Measurements from ENCODE around the gene PECR. TPM values are rescaled to one million over a fixed set of nuclear protein-coding genes. Genes with fewer than 3 reads are reported as not detected.

The PECR gene
- total RNA-seq, 1 experiment from 2014 or later, result 13.9 TPM

DNA sequence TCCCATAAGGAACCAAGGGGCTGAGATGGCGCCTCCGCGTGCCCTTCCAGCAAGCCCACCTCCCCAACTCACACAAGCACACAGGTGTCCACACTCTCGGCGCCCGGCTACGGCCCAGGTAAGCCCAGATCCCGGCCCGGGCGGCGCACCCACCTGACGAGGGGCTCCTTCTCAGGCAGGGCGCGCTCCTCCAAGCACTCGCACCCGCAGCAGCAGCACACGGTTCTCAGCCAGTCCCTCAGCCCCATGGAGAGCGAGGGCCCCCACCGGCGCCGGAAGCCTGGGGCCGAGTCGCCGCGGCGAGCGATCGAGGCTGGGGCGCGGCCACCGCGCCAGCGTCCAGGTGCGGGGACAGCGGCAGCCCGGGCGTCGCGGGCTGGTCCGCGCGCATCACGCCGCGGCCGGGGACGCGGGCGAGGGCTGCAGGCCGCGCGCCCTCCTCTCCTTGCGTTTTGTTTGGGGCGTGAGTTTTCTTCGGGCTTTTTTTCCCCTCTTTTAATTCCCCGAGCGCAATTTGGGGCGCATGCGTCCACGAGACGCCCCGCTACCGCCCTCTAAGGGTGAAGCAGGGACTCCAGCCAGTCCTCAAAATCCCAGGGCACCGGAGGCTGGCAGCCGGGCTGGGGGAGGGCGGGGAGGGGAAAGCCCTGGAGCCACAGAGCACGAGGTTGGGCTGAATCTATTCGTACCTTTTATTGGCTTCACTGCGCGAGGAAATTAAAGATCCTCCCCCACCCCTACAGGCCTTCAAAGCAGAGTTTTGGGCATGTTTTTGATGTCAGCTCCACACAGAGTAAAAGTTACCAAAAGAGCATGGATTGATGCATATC is 68.3 kb downstream of the PECR start, which contains the start of gene MREG (continued):
- TF ChIP-seq FOXK1 (CRISPR knock-in tag; IDR thresholded peaks at IDR 0.05), result 0 out of 2 replicates have a peak, but pooled peaks have one; percentile 17
- no peak for TF ChIP-seq GRHL2 (CRISPR knock-in tag; IDR thresholded peaks at IDR 0.05; ENCODE audit: insufficient replicate concordance, severe bottlenecking)
- TF ChIP-seq, protein P1, sequence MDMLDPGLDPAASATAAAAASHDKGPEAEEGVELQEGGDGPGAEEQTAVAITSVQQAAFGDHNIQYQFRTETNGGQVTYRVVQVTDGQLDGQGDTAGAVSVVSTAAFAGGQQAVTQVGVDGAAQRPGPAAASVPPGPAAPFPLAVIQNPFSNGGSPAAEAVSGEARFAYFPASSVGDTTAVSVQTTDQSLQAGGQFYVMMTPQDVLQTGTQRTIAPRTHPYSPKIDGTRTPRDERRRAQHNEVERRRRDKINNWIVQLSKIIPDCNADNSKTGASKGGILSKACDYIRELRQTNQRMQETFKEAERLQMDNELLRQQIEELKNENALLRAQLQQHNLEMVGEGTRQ (CRISPR knock-in tag; IDR thresholded peaks at IDR 0.05), result peak; percentile 22; the same call in 1 of the 2 replicates
- TF ChIP-seq, protein P2, sequence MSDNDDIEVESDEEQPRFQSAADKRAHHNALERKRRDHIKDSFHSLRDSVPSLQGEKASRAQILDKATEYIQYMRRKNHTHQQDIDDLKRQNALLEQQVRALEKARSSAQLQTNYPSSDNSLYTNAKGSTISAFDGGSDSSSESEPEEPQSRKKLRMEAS (CRISPR knock-in tag; IDR thresholded peaks at IDR 0.05), result peak; percentile 70; the same call in 1 of the 2 replicates
- TF ChIP-seq NFYB (CRISPR knock-in tag; conservative IDR thresholded peaks at IDR 0.05; ENCODE audit: low read depth), result no peak
- TF ChIP-seq SMAD3 (CRISPR knock-in tag; IDR thresholded peaks at IDR 0.05; ENCODE audit: borderline replicate concordance), result 0 out of 2 replicates have a peak, but pooled peaks have one; percentile 39
- TF ChIP-seq, protein P3, sequence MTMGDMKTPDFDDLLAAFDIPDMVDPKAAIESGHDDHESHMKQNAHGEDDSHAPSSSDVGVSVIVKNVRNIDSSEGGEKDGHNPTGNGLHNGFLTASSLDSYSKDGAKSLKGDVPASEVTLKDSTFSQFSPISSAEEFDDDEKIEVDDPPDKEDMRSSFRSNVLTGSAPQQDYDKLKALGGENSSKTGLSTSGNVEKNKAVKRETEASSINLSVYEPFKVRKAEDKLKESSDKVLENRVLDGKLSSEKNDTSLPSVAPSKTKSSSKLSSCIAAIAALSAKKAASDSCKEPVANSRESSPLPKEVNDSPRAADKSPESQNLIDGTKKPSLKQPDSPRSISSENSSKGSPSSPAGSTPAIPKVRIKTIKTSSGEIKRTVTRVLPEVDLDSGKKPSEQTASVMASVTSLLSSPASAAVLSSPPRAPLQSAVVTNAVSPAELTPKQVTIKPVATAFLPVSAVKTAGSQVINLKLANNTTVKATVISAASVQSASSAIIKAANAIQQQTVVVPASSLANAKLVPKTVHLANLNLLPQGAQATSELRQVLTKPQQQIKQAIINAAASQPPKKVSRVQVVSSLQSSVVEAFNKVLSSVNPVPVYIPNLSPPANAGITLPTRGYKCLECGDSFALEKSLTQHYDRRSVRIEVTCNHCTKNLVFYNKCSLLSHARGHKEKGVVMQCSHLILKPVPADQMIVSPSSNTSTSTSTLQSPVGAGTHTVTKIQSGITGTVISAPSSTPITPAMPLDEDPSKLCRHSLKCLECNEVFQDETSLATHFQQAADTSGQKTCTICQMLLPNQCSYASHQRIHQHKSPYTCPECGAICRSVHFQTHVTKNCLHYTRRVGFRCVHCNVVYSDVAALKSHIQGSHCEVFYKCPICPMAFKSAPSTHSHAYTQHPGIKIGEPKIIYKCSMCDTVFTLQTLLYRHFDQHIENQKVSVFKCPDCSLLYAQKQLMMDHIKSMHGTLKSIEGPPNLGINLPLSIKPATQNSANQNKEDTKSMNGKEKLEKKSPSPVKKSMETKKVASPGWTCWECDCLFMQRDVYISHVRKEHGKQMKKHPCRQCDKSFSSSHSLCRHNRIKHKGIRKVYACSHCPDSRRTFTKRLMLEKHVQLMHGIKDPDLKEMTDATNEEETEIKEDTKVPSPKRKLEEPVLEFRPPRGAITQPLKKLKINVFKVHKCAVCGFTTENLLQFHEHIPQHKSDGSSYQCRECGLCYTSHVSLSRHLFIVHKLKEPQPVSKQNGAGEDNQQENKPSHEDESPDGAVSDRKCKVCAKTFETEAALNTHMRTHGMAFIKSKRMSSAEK (CRISPR knock-in tag; IDR thresholded peaks at IDR 0.05; ENCODE audit: borderline replicate concordance), result no peak
- TF ChIP-seq PRRX2 (CRISPR knock-in tag; IDR thresholded peaks at IDR 0.05), result no peak
- no peak for TF ChIP-seq GTF2I (CRISPR knock-in tag; conservative IDR thresholded peaks at IDR 0.05)
- TF ChIP-seq NFATC4 (CRISPR knock-in tag; IDR thresholded peaks at IDR 0.05), result no peak
- TF ChIP-seq, protein P4, sequence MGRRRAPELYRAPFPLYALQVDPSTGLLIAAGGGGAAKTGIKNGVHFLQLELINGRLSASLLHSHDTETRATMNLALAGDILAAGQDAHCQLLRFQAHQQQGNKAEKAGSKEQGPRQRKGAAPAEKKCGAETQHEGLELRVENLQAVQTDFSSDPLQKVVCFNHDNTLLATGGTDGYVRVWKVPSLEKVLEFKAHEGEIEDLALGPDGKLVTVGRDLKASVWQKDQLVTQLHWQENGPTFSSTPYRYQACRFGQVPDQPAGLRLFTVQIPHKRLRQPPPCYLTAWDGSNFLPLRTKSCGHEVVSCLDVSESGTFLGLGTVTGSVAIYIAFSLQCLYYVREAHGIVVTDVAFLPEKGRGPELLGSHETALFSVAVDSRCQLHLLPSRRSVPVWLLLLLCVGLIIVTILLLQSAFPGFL (CRISPR knock-in tag; IDR thresholded peaks at IDR 0.05; ENCODE audit: borderline replicate concordance), result no peak
- TF ChIP-seq, protein P5, sequence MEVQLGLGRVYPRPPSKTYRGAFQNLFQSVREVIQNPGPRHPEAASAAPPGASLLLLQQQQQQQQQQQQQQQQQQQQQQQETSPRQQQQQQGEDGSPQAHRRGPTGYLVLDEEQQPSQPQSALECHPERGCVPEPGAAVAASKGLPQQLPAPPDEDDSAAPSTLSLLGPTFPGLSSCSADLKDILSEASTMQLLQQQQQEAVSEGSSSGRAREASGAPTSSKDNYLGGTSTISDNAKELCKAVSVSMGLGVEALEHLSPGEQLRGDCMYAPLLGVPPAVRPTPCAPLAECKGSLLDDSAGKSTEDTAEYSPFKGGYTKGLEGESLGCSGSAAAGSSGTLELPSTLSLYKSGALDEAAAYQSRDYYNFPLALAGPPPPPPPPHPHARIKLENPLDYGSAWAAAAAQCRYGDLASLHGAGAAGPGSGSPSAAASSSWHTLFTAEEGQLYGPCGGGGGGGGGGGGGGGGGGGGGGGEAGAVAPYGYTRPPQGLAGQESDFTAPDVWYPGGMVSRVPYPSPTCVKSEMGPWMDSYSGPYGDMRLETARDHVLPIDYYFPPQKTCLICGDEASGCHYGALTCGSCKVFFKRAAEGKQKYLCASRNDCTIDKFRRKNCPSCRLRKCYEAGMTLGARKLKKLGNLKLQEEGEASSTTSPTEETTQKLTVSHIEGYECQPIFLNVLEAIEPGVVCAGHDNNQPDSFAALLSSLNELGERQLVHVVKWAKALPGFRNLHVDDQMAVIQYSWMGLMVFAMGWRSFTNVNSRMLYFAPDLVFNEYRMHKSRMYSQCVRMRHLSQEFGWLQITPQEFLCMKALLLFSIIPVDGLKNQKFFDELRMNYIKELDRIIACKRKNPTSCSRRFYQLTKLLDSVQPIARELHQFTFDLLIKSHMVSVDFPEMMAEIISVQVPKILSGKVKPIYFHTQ (CRISPR knock-in tag; IDR thresholded peaks at IDR 0.05), result no peak
- 0 out of 2 replicates have a peak, but pooled peaks have one; percentile 61 for TF ChIP-seq ZNF219 (CRISPR knock-in tag; IDR thresholded peaks at IDR 0.05; ENCODE audit: borderline replicate concordance)
- TF ChIP-seq, protein P6, sequence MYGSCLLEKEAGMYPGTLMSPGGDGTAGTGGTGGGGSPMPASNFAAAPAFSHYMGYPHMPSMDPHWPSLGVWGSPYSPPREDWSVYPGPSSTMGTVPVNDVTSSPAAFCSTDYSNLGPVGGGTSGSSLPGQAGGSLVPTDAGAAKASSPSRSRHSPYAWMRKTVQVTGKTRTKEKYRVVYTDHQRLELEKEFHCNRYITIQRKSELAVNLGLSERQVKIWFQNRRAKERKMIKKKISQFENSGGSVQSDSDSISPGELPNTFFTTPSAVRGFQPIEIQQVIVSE (CRISPR knock-in tag; IDR thresholded peaks at IDR 0.05; ENCODE audit: borderline replicate concordance), result no peak
- TF ChIP-seq, protein P7, sequence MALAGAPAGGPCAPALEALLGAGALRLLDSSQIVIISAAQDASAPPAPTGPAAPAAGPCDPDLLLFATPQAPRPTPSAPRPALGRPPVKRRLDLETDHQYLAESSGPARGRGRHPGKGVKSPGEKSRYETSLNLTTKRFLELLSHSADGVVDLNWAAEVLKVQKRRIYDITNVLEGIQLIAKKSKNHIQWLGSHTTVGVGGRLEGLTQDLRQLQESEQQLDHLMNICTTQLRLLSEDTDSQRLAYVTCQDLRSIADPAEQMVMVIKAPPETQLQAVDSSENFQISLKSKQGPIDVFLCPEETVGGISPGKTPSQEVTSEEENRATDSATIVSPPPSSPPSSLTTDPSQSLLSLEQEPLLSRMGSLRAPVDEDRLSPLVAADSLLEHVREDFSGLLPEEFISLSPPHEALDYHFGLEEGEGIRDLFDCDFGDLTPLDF (CRISPR knock-in tag; IDR thresholded peaks at IDR 0.05), result no peak
- TF ChIP-seq JUN (CRISPR knock-in tag; IDR thresholded peaks at IDR 0.05), result no peak
- TF ChIP-seq ZNF416 (CRISPR knock-in tag; IDR thresholded peaks at IDR 0.05), result no peak
- TF ChIP-seq ESRRA (CRISPR knock-in tag; IDR thresholded peaks at IDR 0.05; ENCODE audit: borderline replicate concordance), result peak; percentile 22; the same call in 1 of the 2 replicates
- no peak for TF ChIP-seq IRF2 (CRISPR knock-in tag; IDR thresholded peaks at IDR 0.05; ENCODE audit: borderline replicate concordance, low read depth)
- no peak for TF ChIP-seq NFE2L1 (CRISPR knock-in tag; IDR thresholded peaks at IDR 0.05)
- TF ChIP-seq EMX1 (CRISPR knock-in tag; IDR thresholded peaks at IDR 0.05), result no peak
- TF ChIP-seq, protein P8, sequence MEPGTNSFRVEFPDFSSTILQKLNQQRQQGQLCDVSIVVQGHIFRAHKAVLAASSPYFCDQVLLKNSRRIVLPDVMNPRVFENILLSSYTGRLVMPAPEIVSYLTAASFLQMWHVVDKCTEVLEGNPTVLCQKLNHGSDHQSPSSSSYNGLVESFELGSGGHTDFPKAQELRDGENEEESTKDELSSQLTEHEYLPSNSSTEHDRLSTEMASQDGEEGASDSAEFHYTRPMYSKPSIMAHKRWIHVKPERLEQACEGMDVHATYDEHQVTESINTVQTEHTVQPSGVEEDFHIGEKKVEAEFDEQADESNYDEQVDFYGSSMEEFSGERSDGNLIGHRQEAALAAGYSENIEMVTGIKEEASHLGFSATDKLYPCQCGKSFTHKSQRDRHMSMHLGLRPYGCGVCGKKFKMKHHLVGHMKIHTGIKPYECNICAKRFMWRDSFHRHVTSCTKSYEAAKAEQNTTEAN (CRISPR knock-in tag; IDR thresholded peaks at IDR 0.05), result no peak
- TF ChIP-seq ZNF138 (CRISPR knock-in tag; conservative IDR thresholded peaks at IDR 0.05), result no peak
- no peak for TF ChIP-seq ZNF671 (CRISPR knock-in tag; IDR thresholded peaks at IDR 0.05)
- TF ChIP-seq NR1H2 (CRISPR knock-in tag; IDR thresholded peaks at IDR 0.05), result no peak
